ENCODE data around the gene ORMDL2. TPM values are rescaled to one million over a fixed set of nuclear protein-coding genes. Genes with fewer than 3 reads are reported as not detected.

The ORMDL2 gene, protein sequence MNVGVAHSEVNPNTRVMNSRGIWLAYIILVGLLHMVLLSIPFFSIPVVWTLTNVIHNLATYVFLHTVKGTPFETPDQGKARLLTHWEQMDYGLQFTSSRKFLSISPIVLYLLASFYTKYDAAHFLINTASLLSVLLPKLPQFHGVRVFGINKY
- total RNA-seq: 29.1 and 31.1 TPM in 2 replicates

DNA sequence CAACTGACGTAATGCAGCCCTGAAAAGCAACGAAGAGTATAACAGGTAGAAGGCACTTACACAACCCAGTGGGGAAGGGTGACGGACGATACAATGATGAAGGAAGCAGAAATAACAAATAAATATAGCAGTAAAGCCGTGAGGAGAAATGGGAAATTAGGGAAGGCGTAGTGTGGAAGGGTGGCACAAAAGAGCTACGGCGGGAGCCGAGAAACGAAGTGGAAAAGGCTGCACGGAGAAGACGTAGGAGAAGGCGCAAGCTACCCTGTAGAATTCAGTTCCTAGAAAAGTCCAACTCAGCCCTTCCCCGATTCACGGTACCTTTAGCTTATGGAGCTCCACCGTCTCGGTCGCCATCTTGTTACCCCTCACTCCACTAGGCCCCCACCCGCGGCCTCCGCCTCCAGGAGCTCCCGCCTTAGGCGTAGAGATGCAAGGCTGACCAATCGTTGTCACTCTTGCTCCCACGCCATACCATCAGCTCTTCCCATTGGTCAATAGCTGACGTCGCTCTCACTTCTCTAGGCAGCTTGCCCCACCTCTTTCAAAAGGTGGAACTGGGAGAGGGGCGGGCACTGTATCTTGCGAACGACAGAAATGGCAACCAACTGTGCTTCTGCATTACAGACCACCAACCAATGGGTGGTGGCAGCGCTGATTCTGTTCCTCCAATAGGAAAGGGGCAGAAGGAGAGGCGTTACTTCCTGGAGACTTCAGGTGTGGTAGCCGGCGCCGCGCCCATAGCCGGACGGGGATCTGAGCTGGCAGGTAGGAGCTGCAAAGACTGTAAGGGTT, at the start of gene ORMDL2, which contains the start of gene SARNP:
Gene ORMDL2, plus strand, starts transcription at position 697 of the 795 bp plus-strand sequence. CDS start 959 bp downstream, outside the sequence.
Gene SARNP, minus strand, starts transcription at position 380 of the 795 bp plus-strand sequence. Its CDS starts 23 bp downstream, at position 357.

DNA sequence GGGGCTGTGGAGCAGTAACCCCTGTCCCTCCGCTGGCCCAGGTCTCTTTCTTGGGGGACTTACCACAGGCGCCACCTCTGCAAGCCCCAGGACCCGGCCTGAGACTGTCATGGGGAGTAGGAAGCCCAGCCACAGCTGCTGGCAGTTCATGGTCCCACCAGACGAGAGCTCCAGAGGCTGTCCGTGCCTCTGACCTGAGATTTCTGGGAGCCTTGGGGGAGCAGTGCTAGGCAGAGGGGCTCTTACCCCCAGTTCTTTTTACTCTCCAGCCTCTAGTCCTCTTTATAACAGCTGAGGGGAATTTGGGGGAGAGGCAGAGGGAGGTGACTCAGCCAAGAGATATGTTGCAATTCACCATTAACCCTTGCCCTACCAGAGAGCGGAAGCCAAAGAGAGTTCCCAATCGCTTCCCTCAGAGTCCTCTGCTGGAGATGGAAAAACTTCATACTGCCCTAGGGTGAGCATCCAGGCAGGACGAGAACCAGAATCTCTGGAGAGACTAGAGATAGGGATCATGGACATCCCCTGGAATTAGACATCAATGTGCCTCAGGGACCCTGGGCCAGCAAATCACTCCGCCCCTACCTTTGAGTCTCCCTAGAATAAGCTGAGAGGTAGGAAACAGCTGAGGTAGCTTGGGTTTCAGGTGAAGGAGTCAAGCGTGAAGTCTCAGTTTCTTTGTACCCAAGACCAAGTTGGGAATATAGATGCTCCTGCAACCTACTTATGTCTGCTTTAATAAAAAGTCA, 25.0 kb downstream of the ORMDL2 start, which contains the start of gene MMP19:
Gene MMP19, minus strand, starts transcription at position 256 of the 749 bp plus-strand sequence. Its CDS starts 106 bp downstream, at position 150.

Other genes starting within 250 kb of the ORMDL2 start
- not detected in 2 replicates for gene OR2AP1, start 245.6 kb upstream of the ORMDL2 start, total RNA-seq
- not detected in 2 replicates for gene OR10P1, start 181.1 kb upstream of the ORMDL2 start, total RNA-seq
- gene ITGA7, start 110.1 kb upstream of the ORMDL2 start, total RNA-seq: 2.9 and 3.6 TPM in 2 replicates
- 233 TPM in 2 replicates for gene BLOC1S1, start 102.0 kb upstream of the ORMDL2 start, total RNA-seq
- 9.8 and 12.3 TPM in 2 replicates for gene RDH5, start 97.6 kb upstream of the ORMDL2 start, total RNA-seq
- 823 and 907 TPM in 2 replicates for gene CD63, start 89.0 kb upstream of the ORMDL2 start, total RNA-seq
- 10.9 and 14.3 TPM in 2 replicates for gene GDF11, start 74.9 kb upstream of the ORMDL2 start, total RNA-seq
- 88.3 and 122 TPM in 2 replicates for gene SARNP, start 317 bp upstream of the ORMDL2 start, total RNA-seq
- 39.7 and 41.9 TPM in 2 replicates for gene DNAJC14, start 11.5 kb downstream of the ORMDL2 start, total RNA-seq
- 12.4 and 12.6 TPM in 2 replicates for gene MMP19, start 24.9 kb downstream of the ORMDL2 start, total RNA-seq
- gene PYM1, start 109.9 kb downstream of the ORMDL2 start, total RNA-seq: 43.4 and 47.9 TPM in 2 replicates
- gene DGKA, start 113.1 kb downstream of the ORMDL2 start, total RNA-seq: 31.1 and 33.3 TPM in 2 replicates
- gene PMEL, start 148.0 kb downstream of the ORMDL2 start, total RNA-seq: 0.89 and 1.0 TPM in 2 replicates
- gene CDK2, start 148.8 kb downstream of the ORMDL2 start, total RNA-seq: 55.6 and 57.4 TPM in 2 replicates
- 50.9 and 51.9 TPM in 2 replicates for gene RAB5B, start 156.0 kb downstream of the ORMDL2 start, total RNA-seq
- gene SUOX, start 179.2 kb downstream of the ORMDL2 start, total RNA-seq: 12.4 and 14.6 TPM in 2 replicates
- gene IKZF4, start 203.0 kb downstream of the ORMDL2 start, total RNA-seq: 1.2 and 4.4 TPM in 2 replicates
- gene RPS26, start 223.9 kb downstream of the ORMDL2 start, total RNA-seq: 2,167 and 2,638 TPM in 2 replicates

Measured in bronchus fibroblast of lung (primary cell).